Vagina (tissue), 2 donors: ENCODE results near the gene FLNA. TPM values are rescaled to one million over a fixed set of nuclear protein-coding genes. Genes with fewer than 3 reads are reported as not detected.

Experiments
- DNase-seq, 2 donors: peaks; one replicate each; pipeline ENCODE4 v3.0.0-alpha.2; 2017; ENCODE audit errors: extremely low spot score in 2 of 2
- H3K27ac ChIP-seq: fragments of 200-600 bp; sonication (generic); one replicate; pipeline ENCODE4 v1.5.1; 2019
- H3K27me3 ChIP-seq: fragments of 200-600 bp; sonication (generic); one replicate; pipeline ENCODE4 v1.5.1; 2019
- H3K36me3 ChIP-seq, 2 donors: fragments of 200-600 bp; sonication (generic); one replicate each; pipeline ENCODE4 v1.5.1; 2017 to 2019
- H3K4me1 ChIP-seq: fragments of 200-600 bp; sonication (generic); one replicate; pipeline ENCODE4 v1.5.1; 2019
- H3K4me3 ChIP-seq, 2 donors: fragments of 200-600 bp; sonication (generic); 1 replicate in 1 of 2; 2 replicates in 1 of 2; pipeline ENCODE4 v1.5.1; 2016 to 2019
- H3K9me3 ChIP-seq: fragments of 200-600 bp; sonication (generic); one replicate; pipeline ENCODE4 v1.5.1; 2019
- POLR2A ChIP-seq, 2 donors: fragments of 450-650 bp; IDR thresholded peaks; one replicate each; pipeline ENCODE4 v1.6.1; 2017; ENCODE audit warnings: antibody characterized with exemption in 2 of 2, mild to moderate bottlenecking in 2 of 2, moderate library complexity in 2 of 2
- POLR2AphosphoS5 ChIP-seq, 2 donors: sonication (generic); formaldehyde crosslinking; IDR thresholded peaks; one replicate each; pipeline ENCODE4 v1.9.0; 2017; ENCODE audit warnings: antibody characterized with exemption in 2 of 2, mild to moderate bottlenecking in 2 of 2, low read depth in 1 of 2; ENCODE audit not compliant: insufficient read depth in 1 of 2
- intact Hi-C: fragments of 100-400 bp; cut with DNase I; formaldehyde crosslinking; loops from one replicate; pipeline ENCODE4 v1.15.1; 2023
- total RNA-seq: library from RNA; depleted of rRNA; stranded (reverse); fragments of >200 nt; gene quantifications from one replicate; pipeline ENCODE4 v1.2.3, GENCODE V29; 2016
- TF ChIP-seq, protein P1 (sequence below), 3 experiments: fragments of 450-650 bp in 2 of 3; fragments of 200-600 bp in 1 of 3; sonication (generic) in 1 of 3; IDR thresholded peaks; one replicate each; pipeline ENCODE4 v1.5.1; 2017 to 2019; ENCODE audit warnings: antibody characterized with exemption in 3 of 3, mild to moderate bottlenecking in 2 of 3, moderate library complexity in 2 of 3

The FLNA gene
- total RNA-seq, 1 donor from 2014 or later = 1,247 TPM

DNA sequence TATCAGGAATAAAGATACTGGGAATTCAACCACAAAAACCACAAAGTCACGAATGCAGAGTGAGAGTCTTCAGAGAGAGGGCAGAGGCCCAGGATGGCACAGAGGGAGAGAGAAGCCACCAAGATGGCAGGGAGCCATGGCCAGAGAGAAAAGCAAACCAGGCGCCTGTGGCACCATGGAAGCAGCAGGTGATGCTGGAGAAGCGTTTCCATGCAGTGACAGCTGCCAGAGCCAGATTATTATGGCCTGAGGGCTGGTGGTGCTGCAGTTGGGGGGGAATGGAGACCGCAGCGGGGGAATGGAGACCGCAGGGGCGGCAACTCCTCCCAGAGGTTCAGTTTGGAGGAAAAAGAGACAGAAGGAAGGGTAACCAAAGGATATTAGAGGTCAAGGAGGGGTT is 42.7 kb upstream of the FLNA start:
- DNase-seq = no peak
- H3K4me1 ChIP-seq = peaks cover 9% of the 10 kb centered on the region
- no peak overlapping the region for H3K27ac ChIP-seq
- no peaks in the 10 kb centered on the region for H3K9me3 ChIP-seq
- no peak overlapping the region for H3K4me3 ChIP-seq
- H3K36me3 ChIP-seq = no peaks in the 10 kb centered on the region
- TF ChIP-seq POLR2AphosphoS5 (IDR thresholded peaks at IDR 0.05; ENCODE audit: insufficient read depth in 1 of 2, low read depth in 1 of 2) (no peak), POLR2A (IDR thresholded peaks at IDR 0.05) (no peak)
- TF ChIP-seq, protein P1, sequence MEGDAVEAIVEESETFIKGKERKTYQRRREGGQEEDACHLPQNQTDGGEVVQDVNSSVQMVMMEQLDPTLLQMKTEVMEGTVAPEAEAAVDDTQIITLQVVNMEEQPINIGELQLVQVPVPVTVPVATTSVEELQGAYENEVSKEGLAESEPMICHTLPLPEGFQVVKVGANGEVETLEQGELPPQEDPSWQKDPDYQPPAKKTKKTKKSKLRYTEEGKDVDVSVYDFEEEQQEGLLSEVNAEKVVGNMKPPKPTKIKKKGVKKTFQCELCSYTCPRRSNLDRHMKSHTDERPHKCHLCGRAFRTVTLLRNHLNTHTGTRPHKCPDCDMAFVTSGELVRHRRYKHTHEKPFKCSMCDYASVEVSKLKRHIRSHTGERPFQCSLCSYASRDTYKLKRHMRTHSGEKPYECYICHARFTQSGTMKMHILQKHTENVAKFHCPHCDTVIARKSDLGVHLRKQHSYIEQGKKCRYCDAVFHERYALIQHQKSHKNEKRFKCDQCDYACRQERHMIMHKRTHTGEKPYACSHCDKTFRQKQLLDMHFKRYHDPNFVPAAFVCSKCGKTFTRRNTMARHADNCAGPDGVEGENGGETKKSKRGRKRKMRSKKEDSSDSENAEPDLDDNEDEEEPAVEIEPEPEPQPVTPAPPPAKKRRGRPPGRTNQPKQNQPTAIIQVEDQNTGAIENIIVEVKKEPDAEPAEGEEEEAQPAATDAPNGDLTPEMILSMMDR (IDR thresholded peaks at IDR 0.05) = no peak
- H3K27me3 ChIP-seq = no peaks in the 10 kb centered on the region
- intact Hi-C loops = no loop called here

DNA sequence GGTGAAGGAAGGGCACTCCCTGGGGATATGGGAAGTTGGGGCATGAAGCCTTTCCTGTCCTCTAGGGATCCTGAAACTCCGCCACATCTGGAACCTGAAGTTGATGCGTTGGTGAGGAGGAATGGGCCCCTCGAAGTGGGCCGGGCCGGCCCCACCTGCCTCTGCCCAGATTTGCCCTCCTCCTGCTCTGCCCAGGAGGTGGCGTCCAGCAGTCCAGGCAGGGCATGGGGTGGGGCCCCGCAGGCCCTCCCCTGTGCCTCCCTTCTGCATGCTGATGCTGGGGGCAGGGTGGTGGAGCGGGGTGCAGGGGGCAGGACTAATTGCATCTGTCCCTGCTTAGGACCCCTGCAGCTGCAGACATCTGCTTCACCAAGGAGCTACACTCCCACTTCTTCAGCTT is 38.7 kb upstream of the FLNA start:
- intact Hi-C loops = loop anchor here (5.0 kb wide), 1 partner anchor 119 kb away; no protein-coding TSS in a partner anchor
- no peak overlapping the region for H3K27ac ChIP-seq

DNA sequence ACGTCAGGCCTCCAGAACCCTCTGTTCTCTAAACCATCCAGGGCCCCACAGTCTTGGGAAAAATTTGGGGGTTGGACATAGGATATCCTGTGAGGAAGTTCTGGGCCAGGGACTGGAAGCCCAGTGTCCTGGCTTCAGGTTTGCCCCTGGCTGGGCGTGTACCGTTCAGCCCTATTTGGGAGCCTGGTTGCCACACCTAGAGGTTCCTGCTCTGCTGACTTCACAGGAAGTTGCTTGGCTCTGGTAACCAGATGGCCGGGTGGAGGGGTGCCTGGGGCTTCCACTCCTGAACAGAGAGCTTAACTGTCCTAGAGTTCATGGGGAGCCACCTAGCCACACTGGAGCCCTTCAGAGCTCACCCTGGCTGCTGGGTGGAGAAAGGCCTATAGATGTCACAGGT is 38.0 kb upstream of the FLNA start:
- H3K27ac ChIP-seq = peak overlapping the region; percentile 85
- peak in 1 of 2 donors; percentile 91 for DNase-seq
- intact Hi-C loops = loop anchor here (5.0 kb wide), 1 partner anchor 120 kb away; no protein-coding TSS in a partner anchor
- H3K36me3 ChIP-seq = no peaks in the 10 kb centered on the region
- no peaks in the 10 kb centered on the region for H3K9me3 ChIP-seq
- no peaks in the 10 kb centered on the region for H3K27me3 ChIP-seq
- peaks cover 10% of the 10 kb centered on the region for H3K4me1 ChIP-seq
- H3K4me3 ChIP-seq = peak overlapping the region; percentile 54 to 59
- TF ChIP-seq POLR2A (IDR thresholded peaks at IDR 0.05) (no peak), POLR2AphosphoS5 (IDR thresholded peaks at IDR 0.05; ENCODE audit: insufficient read depth in 1 of 2, low read depth in 1 of 2) (no peak)
- TF ChIP-seq, protein P1 (IDR thresholded peaks at IDR 0.05) = no peak

More for the DNA sequence above, 38.7 kb upstream of the FLNA start:
- Histone ChIP-seq H3K4me1 (peaks cover 10% of the 10 kb centered on the region), H3K9me3 (no peaks in the 10 kb centered on the region), H3K36me3 (no peaks in the 10 kb centered on the region), H3K27me3 (no peaks in the 10 kb centered on the region), H3K4me3 (no peak overlapping the region)
- no peak for DNase-seq
- TF ChIP-seq POLR2A (IDR thresholded peaks at IDR 0.05) (no peak), POLR2AphosphoS5 (IDR thresholded peaks at IDR 0.05; ENCODE audit: insufficient read depth in 1 of 2, low read depth in 1 of 2) (no peak)
- TF ChIP-seq, protein P1 (IDR thresholded peaks at IDR 0.05) = no peak

DNA sequence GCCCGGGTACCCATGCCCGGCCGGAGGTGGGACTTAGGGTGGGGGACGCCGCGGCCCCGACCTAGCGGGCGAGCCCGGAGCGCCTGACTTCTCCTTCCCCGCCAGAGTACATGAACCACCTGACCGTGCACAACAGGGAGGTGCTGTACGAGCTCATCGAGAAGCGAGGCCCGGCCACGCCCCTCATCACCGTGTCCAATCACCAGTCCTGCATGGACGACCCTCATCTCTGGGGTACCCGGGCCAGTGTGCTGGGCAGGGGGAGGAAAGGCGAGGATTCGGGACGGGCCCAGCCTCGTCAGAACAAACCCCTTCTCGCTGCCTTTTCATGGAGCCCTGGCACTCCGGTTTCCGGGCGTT is 37.5 kb upstream of the FLNA start:
- H3K4me1 ChIP-seq = peaks cover 10% of the 10 kb centered on the region
- no peaks in the 10 kb centered on the region for H3K36me3 ChIP-seq
- TF ChIP-seq POLR2AphosphoS5 (IDR thresholded peaks at IDR 0.05; ENCODE audit: insufficient read depth in 1 of 2, low read depth in 1 of 2) = peak in 1 of 2 donors; percentile 74
- peak in 1 of 2 donors; percentile 48 for TF ChIP-seq POLR2A (IDR thresholded peaks at IDR 0.05)
- TF ChIP-seq, protein P1 (IDR thresholded peaks at IDR 0.05) = no peak
- intact Hi-C loops = loop anchor here (5.0 kb wide), 1 partner anchor 120 kb away; no protein-coding TSS in a partner anchor
- H3K4me3 ChIP-seq = peak overlapping the region; percentile 54 to 59
- peak in 1 of 2 donors; percentile 90 for DNase-seq
- H3K9me3 ChIP-seq = no peaks in the 10 kb centered on the region
- peak overlapping the region; percentile 85 for H3K27ac ChIP-seq
- H3K27me3 ChIP-seq = no peaks in the 10 kb centered on the region

DNA sequence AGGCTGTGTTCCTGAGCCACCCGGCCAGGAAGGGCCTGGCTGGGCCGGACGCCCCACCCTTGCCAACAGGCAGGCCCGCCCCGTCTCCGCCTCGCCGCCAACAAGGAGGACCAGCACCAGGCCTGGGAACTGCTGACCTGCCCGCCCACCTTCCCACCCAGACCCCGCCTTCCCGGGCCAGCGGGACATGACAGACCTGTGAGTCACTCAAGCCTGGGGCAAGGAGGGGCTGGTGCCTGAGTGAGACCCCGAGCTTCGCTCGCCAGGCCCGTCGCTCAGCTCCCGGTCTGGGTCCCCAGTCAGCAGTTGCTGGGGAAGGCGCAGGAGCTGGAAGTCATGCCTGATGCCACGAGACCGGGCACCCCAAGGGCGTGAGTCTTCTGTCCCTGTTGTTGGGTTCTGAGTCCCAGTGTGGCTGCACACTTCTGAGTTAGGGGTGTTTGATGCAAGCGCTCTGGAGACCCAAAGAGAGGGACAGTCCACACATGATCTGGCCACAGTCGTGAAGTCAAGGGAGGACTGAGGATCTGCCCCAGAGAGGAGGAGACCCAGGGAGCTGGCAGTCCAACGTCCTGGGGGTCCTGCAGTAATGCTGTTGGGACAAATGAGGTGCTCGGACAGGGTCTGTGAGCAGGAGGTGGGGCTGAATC is 34.9 kb upstream of the FLNA start, which contains the start of gene DNASE1L1:
Gene DNASE1L1 (minus strand): TSS at position 33 of the 650 bp plus-strand sequence. CDS start 3,686 bp downstream, outside the sequence.
- H3K4me1 ChIP-seq = peaks cover 10% of the 10 kb centered on the region
- H3K36me3 ChIP-seq = no peaks in the 10 kb centered on the region
- peak in 1 of 2 donors; percentile 93 for DNase-seq
- no peaks in the 10 kb centered on the region for H3K9me3 ChIP-seq
- intact Hi-C loops = no loop called here
- TF ChIP-seq, protein P1 (IDR thresholded peaks at IDR 0.05) = no peak
- peak; percentile 13 to 69 for TF ChIP-seq POLR2AphosphoS5 (IDR thresholded peaks at IDR 0.05; ENCODE audit: insufficient read depth in 1 of 2, low read depth in 1 of 2)
- H3K4me3 ChIP-seq = peak within 1 kb of the TSS; percentile 19 to 33
- peak within 1 kb of the TSS; percentile 57 for H3K27ac ChIP-seq
- no peaks in the 10 kb centered on the region for H3K27me3 ChIP-seq
